ENCODE measurements around the gene RNF19B.
"Not testable (repeated sequence)": the region's sequence is repeated elsewhere in the genome, so short reads cannot be mapped to it uniquely, and the experiment has no call there.

Gene RNF19B

GRCh38 chr1:32910319-32910718, 54.3 kb downstream of the RNF19B start:
- Histone ChIP-seq H3K4me1 (ENCODE audit: insufficient read depth, low read length) (no peaks in the 10 kb centered on the region), H4K20me1 (ENCODE audit: insufficient read depth, low read length) (no peaks in the 10 kb centered on the region), H3K36me3 (ENCODE audit: insufficient read depth, low read length) (no peaks in the 10 kb centered on the region), H3K4me3 (ENCODE audit: low read depth in 1 of 2, low read length in 2 of 2) (no peak overlapping the region), H3K27ac (ENCODE audit: low read length) (no peak overlapping the region), H3K79me2 (ENCODE audit: insufficient read depth, low read length) (no peaks in the 10 kb centered on the region), H3K4me2 (ENCODE audit: insufficient read depth, low read length) (no peak overlapping the region), H2AFZ (ENCODE audit: low read depth, low read length) (no peak overlapping the region), H3K9ac (ENCODE audit: low read depth, low read length) (no peak overlapping the region), H3K9me3 (ENCODE audit: insufficient read depth, low read length, severe bottlenecking) (no peaks in the 10 kb centered on the region), H3K27me3 (ENCODE audit: insufficient read depth, low read length, poor library complexity) (no peaks in the 10 kb centered on the region)
- ATAC-seq (ENCODE audit: insufficient read depth, low read depth) (no peak), DNase-seq (no peak)
- TF ChIP-seq EZH2 (IDR thresholded peaks at IDR 0.05; ENCODE audit: borderline replicate concordance, low read depth, low read length, severe bottlenecking), result no peak
- no peak for TF ChIP-seq CTCF (IDR thresholded peaks at IDR 0.05; ENCODE audit: borderline replicate concordance, extremely low read depth, low read length, poor library complexity, severe bottlenecking)

- H3K27me3 ChIP-seq (ENCODE audit: insufficient read depth, low read length, poor library complexity), result no peaks in the 10 kb centered on the region
- no peaks in the 10 kb centered on the region for H3K4me1 ChIP-seq (ENCODE audit: insufficient read depth, low read length)
- no peak for ATAC-seq (ENCODE audit: insufficient read depth, low read depth)
- no peak for TF ChIP-seq CTCF (IDR thresholded peaks at IDR 0.05; ENCODE audit: borderline replicate concordance, extremely low read depth, low read length, poor library complexity, severe bottlenecking)
- TF ChIP-seq EZH2 (IDR thresholded peaks at IDR 0.05; ENCODE audit: borderline replicate concordance, low read depth, low read length, severe bottlenecking), result no peak
- no peak overlapping the region for H3K4me2 ChIP-seq (ENCODE audit: insufficient read depth, low read length)
- H3K27ac ChIP-seq (ENCODE audit: low read length), result no peak overlapping the region
- no peak overlapping the region for H2AFZ ChIP-seq (ENCODE audit: low read depth, low read length)
- H3K79me2 ChIP-seq (ENCODE audit: insufficient read depth, low read length), result no peaks in the 10 kb centered on the region
- no peaks in the 10 kb centered on the region for H4K20me1 ChIP-seq (ENCODE audit: insufficient read depth, low read length)
- H3K36me3 ChIP-seq (ENCODE audit: insufficient read depth, low read length), result no peaks in the 10 kb centered on the region
- DNase-seq, result no peak
- H3K4me3 ChIP-seq (ENCODE audit: low read depth in 1 of 2, low read length in 2 of 2), result no peak overlapping the region
- H3K9me3 ChIP-seq (ENCODE audit: insufficient read depth, low read length, severe bottlenecking), result no peaks in the 10 kb centered on the region
- no peak overlapping the region for H3K9ac ChIP-seq (ENCODE audit: low read depth, low read length)
These were observed 57.2 kb downstream of the RNF19B start for GRCh38 chr1:32907435-32907834.

- no peak for TF ChIP-seq EZH2 (IDR thresholded peaks at IDR 0.05; ENCODE audit: borderline replicate concordance, low read depth, low read length, severe bottlenecking)
- Histone ChIP-seq H2AFZ (ENCODE audit: low read depth, low read length) (no peak overlapping the region), H4K20me1 (ENCODE audit: insufficient read depth, low read length) (no peaks in the 10 kb centered on the region), H3K36me3 (ENCODE audit: insufficient read depth, low read length) (no peaks in the 10 kb centered on the region), H3K9ac (ENCODE audit: low read depth, low read length) (no peak overlapping the region), H3K4me1 (ENCODE audit: insufficient read depth, low read length) (no peaks in the 10 kb centered on the region), H3K4me3 (ENCODE audit: low read depth in 1 of 2, low read length in 2 of 2) (no peak overlapping the region), H3K79me2 (ENCODE audit: insufficient read depth, low read length) (no peaks in the 10 kb centered on the region), H3K4me2 (ENCODE audit: insufficient read depth, low read length) (no peak overlapping the region), H3K27ac (ENCODE audit: low read length) (no peak overlapping the region), H3K27me3 (ENCODE audit: insufficient read depth, low read length, poor library complexity) (no peaks in the 10 kb centered on the region), H3K9me3 (ENCODE audit: insufficient read depth, low read length, severe bottlenecking) (no peaks in the 10 kb centered on the region)
- ATAC-seq (ENCODE audit: insufficient read depth, low read depth) (no peak), DNase-seq (no peak)
These were observed 58.0 kb downstream of the RNF19B start for GRCh38 chr1:32906654-32907053.

GRCh38 chr1:32905588-32905987, 59.0 kb downstream of the RNF19B start:
- not testable (repeated sequence) for H3K9ac ChIP-seq (ENCODE audit: low read depth, low read length); H3K79me2 ChIP-seq (ENCODE audit: insufficient read depth, low read length); H3K9me3 ChIP-seq (ENCODE audit: insufficient read depth, low read length, severe bottlenecking); ATAC-seq (ENCODE audit: insufficient read depth, low read depth); H4K20me1 ChIP-seq (ENCODE audit: insufficient read depth, low read length); H3K27ac ChIP-seq (ENCODE audit: low read length); H3K36me3 ChIP-seq (ENCODE audit: insufficient read depth, low read length); H3K27me3 ChIP-seq (ENCODE audit: insufficient read depth, low read length, poor library complexity); H2AFZ ChIP-seq (ENCODE audit: low read depth, low read length); DNase-seq; H3K4me1 ChIP-seq (ENCODE audit: insufficient read depth, low read length); H3K4me2 ChIP-seq (ENCODE audit: insufficient read depth, low read length); H3K4me3 ChIP-seq (ENCODE audit: low read depth in 1 of 2, low read length in 2 of 2)
